GM18526 (cell line): Measurements from ENCODE around the gene UGT3A2.

Experiments
- POLR2A ChIP-seq: IDR thresholded peaks from 3 replicates; pipeline ENCODE4 v1.6.1; 2011; ENCODE audit not compliant: insufficient read length; ENCODE audit errors: extremely low read depth

Gene UGT3A2

DNA sequence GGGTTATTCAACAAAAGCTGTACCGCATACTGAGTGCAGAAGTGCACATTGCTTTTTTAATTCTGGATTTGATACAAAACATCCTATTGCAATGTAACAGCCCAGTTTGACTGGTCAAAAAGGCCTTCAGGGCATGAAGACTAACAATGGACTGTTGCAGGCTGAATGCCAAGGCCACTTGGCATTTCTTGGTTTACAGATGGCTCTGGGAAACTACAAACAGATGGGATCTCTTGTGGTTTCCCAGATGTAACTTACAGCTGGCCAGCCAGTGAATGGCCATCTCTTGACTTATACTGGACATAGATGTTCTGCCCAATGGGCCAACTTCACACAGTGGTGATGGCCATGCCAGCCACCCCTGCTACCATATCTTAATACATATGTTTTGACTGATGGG is 36.8 kb downstream of the UGT3A2 start:
- no peak for TF ChIP-seq POLR2A

DNA sequence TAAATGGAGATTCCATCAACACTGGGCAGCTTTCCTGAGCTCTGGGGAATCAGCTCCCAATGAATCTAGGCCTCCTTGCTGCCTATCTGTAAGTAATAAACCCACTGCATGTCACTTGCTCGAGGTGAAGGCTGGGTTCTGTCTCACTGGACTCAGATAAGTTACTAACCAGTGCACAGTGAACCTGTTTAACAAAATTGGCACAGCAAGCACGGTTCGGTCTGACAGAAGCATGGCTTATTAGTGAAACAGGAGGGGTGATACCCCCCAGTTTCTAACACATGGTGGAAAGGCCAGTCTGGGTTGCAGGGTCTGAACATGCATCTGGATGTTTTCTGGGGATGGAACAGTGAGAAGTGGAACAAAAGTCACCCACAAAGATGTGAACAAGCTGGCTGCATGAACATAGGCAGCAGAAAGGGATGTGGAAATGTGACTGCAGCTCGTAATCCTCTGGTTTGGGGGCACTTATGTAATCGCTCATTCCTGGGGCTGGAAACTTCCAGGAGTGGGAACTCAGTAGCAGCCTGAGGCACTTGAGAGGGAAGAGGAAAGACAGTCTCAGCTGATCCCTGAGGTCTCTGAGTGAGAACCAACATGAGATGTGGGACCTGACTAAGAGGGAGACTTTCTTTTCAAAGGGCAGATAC is 37.7 kb downstream of the UGT3A2 start:
- TF ChIP-seq POLR2A: no peak

DNA sequence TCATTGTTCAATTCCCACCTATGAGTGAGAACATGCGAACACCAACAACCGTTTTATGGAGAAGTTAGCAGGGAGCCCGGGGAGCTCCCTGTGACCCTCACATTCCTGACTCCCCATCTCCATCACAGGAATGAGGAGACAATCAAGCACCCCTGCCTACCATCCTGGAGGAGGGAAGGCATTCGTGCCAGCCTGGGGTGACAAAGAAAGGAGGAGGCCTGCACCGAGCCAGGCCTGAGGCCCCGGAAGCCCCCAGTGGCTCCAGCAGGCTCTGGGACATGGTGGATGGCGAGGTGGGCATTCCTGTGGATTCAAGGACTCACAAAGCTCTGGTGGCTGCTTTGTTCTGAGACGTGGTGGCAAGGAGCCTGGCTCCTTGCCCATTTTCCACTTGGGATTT is 39.0 kb downstream of the UGT3A2 start:
- no peak for TF ChIP-seq POLR2A

- TF ChIP-seq POLR2A: no peak
Observed at GRCh38 chr5:36026706-36027465, 39.8 kb downstream of the UGT3A2 start.

GRCh38 chr5:36017622-36018021 is 49.1 kb downstream of the UGT3A2 start:
- no peak for TF ChIP-seq POLR2A

GRCh38 chr5:36017004-36017403 is 49.7 kb downstream of the UGT3A2 start:
- TF ChIP-seq POLR2A: no peak

DNA sequence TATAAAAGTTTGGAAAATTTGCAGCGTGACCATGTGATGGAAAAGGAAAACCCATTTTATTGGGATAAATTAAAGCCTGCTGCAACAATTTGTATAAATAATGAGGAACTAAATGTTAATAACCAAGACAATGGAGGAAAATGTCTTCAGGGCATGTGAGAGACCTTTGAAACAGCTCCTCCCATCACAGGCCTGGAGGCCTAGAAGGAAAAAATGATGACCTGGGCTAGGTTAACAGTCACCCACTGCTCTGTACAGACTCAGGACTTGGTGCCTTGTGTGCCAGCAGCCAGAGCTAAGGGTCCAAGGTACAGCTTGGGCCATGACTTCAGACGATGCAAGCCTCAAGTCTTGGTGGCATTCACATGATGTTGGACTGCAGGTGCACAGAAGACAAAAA is 53.5 kb downstream of the UGT3A2 start:
- no peak for TF ChIP-seq POLR2A

DNA sequence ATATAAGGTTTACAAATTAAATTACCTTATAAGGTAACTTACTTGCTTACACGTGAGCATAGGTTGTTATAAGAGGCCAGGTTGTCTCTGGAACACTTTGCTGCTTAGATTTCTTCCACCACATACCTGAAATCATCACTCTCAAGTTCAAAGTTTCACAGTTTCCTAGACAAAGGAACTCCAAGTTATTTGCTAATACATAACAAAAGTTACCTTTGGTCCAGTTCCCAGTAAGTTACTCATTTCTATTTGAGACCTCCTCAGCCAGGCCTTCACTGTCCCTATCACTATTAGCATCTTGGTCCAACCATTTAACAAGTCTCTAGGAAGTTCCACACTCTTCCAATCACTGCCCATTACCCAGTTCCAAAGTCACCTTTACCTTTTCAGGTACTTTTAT is 57.0 kb downstream of the UGT3A2 start:
- TF ChIP-seq POLR2A: no peak

DNA sequence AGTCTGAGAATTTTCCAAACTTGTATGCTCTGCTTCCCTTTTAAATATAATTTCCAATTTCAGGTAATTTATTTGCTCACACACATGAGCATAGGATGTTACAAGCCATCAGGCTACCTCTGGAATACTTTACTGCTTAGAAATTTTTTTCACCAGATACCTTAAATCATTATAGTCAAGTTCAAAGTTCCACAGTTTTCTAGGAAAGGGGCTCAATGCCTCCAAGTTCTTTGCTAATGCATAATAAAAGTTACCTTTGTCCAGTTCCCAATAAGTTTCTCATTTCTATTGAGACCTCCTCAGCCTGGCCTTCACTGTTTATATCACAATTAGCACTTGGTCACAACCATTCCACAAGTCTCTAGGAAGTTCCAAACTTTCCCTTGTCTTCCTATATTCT is 59.3 kb downstream of the UGT3A2 start:
- no peak for TF ChIP-seq POLR2A

GRCh38 chr5:36006163-36006562 is 60.5 kb downstream of the UGT3A2 start:
- no peak for TF ChIP-seq POLR2A

GRCh38 chr5:36001032-36001431 is 65.7 kb downstream of the UGT3A2 start:
- no peak for TF ChIP-seq POLR2A

DNA sequence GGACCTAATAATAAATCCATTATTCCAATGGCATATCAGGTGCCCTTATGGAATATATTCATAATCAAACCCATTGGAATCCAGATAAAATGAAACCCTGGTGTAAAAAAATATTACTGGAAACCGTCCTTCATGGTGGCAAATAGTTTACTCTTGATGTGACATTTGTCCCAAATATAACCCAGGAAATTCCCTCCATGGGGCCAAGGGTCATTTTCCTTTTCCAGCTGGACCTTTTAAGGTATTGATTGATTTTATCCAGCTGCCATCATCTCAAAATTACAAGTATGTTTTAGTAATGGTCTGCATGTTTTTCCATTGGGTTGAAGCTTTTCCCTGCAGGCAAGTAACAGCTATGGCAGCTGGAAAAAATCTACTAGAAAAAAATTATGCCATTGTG is 67.1 kb downstream of the UGT3A2 start:
- TF ChIP-seq POLR2A: no peak

DNA sequence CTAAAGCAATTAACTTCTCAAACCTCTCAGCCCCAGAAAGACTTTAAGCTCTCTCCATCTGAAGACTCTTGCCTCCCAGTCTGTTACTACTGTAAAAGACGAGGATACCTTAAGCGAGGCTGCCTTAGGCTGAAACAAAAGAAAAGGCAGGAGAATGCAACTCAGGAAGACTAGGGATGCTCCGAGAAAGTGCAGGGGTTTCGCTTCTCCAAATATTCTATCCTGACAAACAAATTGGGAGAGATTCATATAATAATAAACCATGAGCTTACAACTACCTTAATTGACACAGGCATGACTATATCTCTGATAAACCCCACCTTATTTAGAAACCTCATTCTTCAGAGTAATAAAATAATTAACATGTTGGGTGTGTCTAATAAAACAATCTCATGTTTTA is 70.6 kb downstream of the UGT3A2 start:
- no peak for TF ChIP-seq POLR2A

DNA sequence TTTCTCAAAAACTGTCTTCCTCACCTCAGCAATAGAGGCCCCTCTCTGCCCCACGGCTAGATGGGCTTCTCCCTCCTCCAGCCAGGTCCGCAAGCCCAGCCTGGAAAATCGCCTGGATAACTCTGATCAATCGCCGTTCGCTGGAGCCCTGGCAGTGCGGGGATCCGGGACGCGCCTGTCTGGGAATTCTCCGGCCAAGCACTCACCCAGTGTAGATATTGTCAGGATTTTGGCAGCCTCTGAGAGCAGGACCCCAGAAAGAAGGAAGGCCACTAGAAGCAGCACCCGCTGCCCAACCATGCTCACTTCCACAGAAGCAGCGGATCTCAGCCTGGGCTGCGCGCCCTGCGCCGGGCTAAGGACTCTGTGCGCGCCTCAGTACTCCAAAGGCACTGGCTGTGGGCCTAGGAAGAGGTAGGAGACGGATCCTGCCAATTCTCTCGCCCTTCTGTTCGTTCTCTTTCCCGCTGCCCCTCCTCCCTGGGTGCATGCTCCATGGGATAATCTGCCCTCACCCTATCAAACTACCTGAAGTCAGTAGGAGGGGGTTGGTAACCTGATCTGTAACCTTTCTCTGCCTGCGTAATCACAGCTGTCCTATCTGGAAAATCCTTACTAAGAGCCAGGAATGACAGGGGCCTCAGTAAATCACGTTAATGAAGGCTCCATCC is 75.6 kb downstream of the UGT3A2 start, which contains the start of gene UGT3A1:
Gene UGT3A1, minus strand, starts transcription at position 450 of the 671 bp plus-strand sequence. Its CDS starts 150 bp downstream, at position 300.
- TF ChIP-seq POLR2A: no peak

GRCh38 chr5:35990520-35990919 is 76.2 kb downstream of the UGT3A2 start:
- TF ChIP-seq POLR2A: no peak

DNA sequence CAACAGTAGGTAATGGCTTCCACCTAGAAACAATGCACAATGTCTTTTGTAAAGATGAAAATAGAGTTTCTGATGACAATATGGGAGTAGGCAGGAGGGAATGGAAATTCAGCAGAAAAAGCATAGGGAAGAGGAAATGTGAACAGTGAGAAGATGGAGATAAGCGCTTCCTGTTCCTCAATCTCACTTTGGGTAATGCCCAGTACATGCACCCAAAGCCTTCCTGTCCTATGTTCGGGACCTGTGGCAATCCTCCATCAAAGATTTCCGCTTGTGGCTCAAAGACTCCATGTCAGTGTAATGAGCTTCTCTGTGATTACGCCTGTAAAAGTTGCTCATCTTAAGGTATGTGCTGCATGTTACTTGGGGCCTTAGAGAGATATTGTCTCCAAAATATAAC is 78.2 kb downstream of the UGT3A2 start:
- no peak for TF ChIP-seq POLR2A
